Astrocyte (in vitro differentiated cells and primary cell): ENCODE data around the gene PHB1. TPM values are rescaled to one million over a fixed set of nuclear protein-coding genes. Genes with fewer than 3 reads are reported as not detected.
"Not testable (repeated sequence)": the region's sequence is repeated elsewhere in the genome, so short reads cannot be mapped to it uniquely, and the experiment has no call there.

ENCODE experiments used
- DNase-seq: peaks from one replicate; pipeline ENCODE4 v3.0.0-alpha.2; 2010; ENCODE audit warnings: low read depth
- FAIRE-seq: peaks from 2 replicates; lab custom pipeline; 2011; peaks lifted over from hg19 to GRCh38; lab: Jason Lieb, UNC
- H2AFZ ChIP-seq: 2 replicates; pipeline ENCODE4 v1.6.0; 2012; ENCODE audit warnings: low read depth, low read length, inconsistent platforms
- H3K27ac ChIP-seq: 2 replicates; pipeline ENCODE4 v1.5.1; 2011; ENCODE audit warnings: low read depth, low read length, inconsistent platforms
- H3K27me3 ChIP-seq: 2 replicates; pipeline ENCODE4 v1.6.0; 2011; ENCODE audit warnings: low read length, inconsistent platforms; ENCODE audit not compliant: insufficient read depth
- H3K36me3 ChIP-seq: 2 replicates; pipeline ENCODE4 v1.5.1; 2011; ENCODE audit warnings: low read length, inconsistent platforms; ENCODE audit not compliant: insufficient read depth
- H3K4me1 ChIP-seq: 2 replicates; pipeline ENCODE4 v1.5.1; 2011; ENCODE audit warnings: low read length, inconsistent platforms; ENCODE audit not compliant: insufficient read depth
- H3K4me2 ChIP-seq: 2 replicates; pipeline ENCODE4 v1.6.0; 2012; ENCODE audit warnings: low read length, inconsistent platforms
- H3K4me3 ChIP-seq: 2 replicates; pipeline ENCODE4 v1.5.1; 2011; ENCODE audit warnings: low read depth, mild to moderate bottlenecking, low read length, inconsistent platforms; ENCODE audit not compliant: insufficient read depth
- H3K79me2 ChIP-seq: 2 replicates; pipeline ENCODE4 v1.6.0; 2012; ENCODE audit warnings: mild to moderate bottlenecking, low read length, inconsistent platforms; ENCODE audit not compliant: insufficient read depth
- H3K9ac ChIP-seq: 2 replicates; pipeline ENCODE4 v1.6.0; 2012; ENCODE audit warnings: mild to moderate bottlenecking, low read length, inconsistent platforms
- H3K9me3 ChIP-seq: 2 replicates; pipeline ENCODE4 v1.5.1; 2012; ENCODE audit warnings: low read depth, mild to moderate bottlenecking, low read length, inconsistent platforms; ENCODE audit not compliant: insufficient read depth
- H4K20me1 ChIP-seq: 2 replicates; pipeline ENCODE4 v1.6.0; 2012; ENCODE audit warnings: low read length, inconsistent platforms; ENCODE audit not compliant: insufficient read depth
- H3K27ac Mint-ChIP-seq: one replicate; pipeline ENCODE4 v1.8.0; 2021; ENCODE audit warnings: mild to moderate bottlenecking, mixed read lengths; ENCODE audit not compliant: unreplicated experiment
- H3K27me3 Mint-ChIP-seq: one replicate; pipeline ENCODE4 v1.8.0; 2021; ENCODE audit warnings: low read depth, mixed read lengths; ENCODE audit not compliant: unreplicated experiment
- H3K36me3 Mint-ChIP-seq: one replicate; pipeline ENCODE4 v1.8.0; 2021; ENCODE audit warnings: low read depth, mixed read lengths; ENCODE audit not compliant: unreplicated experiment
- H3K4me1 Mint-ChIP-seq: one replicate; pipeline ENCODE4 v1.8.0; 2021; ENCODE audit warnings: low read depth, mixed read lengths; ENCODE audit not compliant: unreplicated experiment
- H3K4me3 Mint-ChIP-seq: one replicate; pipeline ENCODE4 v1.8.0; 2021; ENCODE audit warnings: mild to moderate bottlenecking, moderate library complexity, mixed read lengths; ENCODE audit not compliant: unreplicated experiment
- H3K9me3 Mint-ChIP-seq: one replicate; pipeline ENCODE4 v1.8.0; 2021; ENCODE audit warnings: mild to moderate bottlenecking, mixed read lengths; ENCODE audit not compliant: unreplicated experiment
- EZH2 ChIP-seq: IDR thresholded peaks from 2 replicates; pipeline ENCODE4 v1.6.1; 2012; ENCODE audit warnings: mild to moderate bottlenecking, low read length, inconsistent platforms; ENCODE audit not compliant: insufficient read depth
- total RNA-seq: library from RNA; stranded (reverse); gene quantifications from 2 replicates; pipeline ENCODE4 v1.2.1, GENCODE V29; 2021
- TF ChIP-seq, protein P1 (sequence below): IDR thresholded peaks from 2 replicates; pipeline ENCODE4 v1.5.1; 2011; ENCODE audit warnings: low read depth, mild to moderate bottlenecking, inconsistent platforms, low read length, moderate library complexity; ENCODE audit not compliant: insufficient read depth

The PHB1 gene
- total RNA-seq, 1 donor from 2014 or later = 227 TPM

DNA sequence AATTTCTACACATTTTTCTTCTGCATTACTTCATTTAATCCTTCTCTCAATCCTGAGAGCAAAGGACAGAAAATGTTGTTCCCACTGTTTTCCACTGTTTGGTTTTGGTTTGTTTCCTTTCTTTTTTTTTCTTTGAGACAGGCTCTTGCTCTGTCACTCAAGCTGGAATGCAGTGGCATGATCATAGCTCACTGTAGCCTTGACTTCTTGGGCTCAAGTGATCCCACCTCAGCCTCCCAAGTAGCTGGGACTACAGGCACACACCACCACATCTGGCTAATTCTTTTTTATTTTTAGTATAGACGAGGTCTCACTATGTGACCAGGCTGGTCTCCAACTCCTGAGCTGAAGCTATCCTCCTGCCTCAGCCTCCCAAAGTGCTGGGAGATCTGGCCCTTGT lies 45.6 kb downstream of the PHB1 start:
- Histone ChIP-seq H3K27ac (no peak overlapping the region), H4K20me1 (no peaks in the 10 kb centered on the region), H3K9me3 (no peaks in the 10 kb centered on the region), H3K9ac (no peak overlapping the region), H2AFZ (no peak overlapping the region), H3K4me1 (no peaks in the 10 kb centered on the region), H3K27me3 (no peaks in the 10 kb centered on the region), H3K4me3 (no peak overlapping the region), H3K36me3 (no peaks in the 10 kb centered on the region), H3K4me2 (no peak overlapping the region), H3K79me2 (no peaks in the 10 kb centered on the region)
- no peaks in the 10 kb centered on the region for H3K27me3 Mint-ChIP-seq
- DNase-seq (no peak), FAIRE-seq (no peak)
- peaks cover 3% of the 10 kb centered on the region for H3K36me3 Mint-ChIP-seq
- H3K9me3 Mint-ChIP-seq = no peaks in the 10 kb centered on the region
- no peak overlapping the region for H3K27ac Mint-ChIP-seq
- H3K4me1 Mint-ChIP-seq = no peaks in the 10 kb centered on the region
- no peak for TF ChIP-seq EZH2
- H3K4me3 Mint-ChIP-seq = no peak overlapping the region

DNA sequence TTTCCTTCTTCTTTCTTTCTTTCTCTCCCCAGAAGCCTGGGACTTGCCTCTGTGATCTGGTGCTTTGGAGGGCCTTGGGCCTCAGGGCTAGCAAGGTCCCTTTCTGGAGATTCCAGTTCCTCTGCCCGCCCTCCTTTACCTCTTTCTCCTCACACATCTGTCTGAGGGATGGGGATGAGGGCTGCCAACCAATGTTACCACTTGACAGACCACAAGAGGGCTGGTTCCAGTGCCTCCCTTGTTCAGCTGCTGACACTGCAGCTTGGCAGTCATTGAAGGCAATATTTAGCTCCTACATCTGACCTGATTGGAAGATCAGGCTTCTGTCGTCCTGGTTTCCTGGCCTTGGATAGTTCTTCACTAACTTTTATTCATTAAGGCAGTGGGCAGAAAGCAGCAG lies 49.0 kb downstream of the PHB1 start:
- no peak for FAIRE-seq

DNA sequence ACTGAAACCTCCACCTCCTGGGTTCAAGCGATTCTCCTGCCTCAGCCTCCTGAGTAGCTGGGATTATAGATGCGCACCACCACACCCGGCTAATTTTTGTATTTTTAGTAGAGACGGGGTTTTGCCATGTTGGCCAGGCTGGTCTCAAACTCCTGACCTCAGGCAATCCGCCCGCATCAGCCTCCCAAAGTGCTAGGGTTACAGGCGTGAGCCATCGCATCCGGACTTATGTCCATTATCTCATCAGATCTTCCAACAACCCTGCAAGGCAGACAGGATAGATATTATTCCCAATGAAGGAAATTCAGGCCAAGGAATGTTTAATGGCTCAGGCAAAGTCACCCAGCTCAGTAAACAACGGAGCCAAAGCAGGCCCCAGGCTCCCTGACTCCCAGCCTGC lies 49.6 kb downstream of the PHB1 start:
- H3K27ac Mint-ChIP-seq, H3K27me3 ChIP-seq, H3K9ac ChIP-seq, FAIRE-seq, H3K9me3 Mint-ChIP-seq, H3K4me1 ChIP-seq, H2AFZ ChIP-seq, H3K4me3 Mint-ChIP-seq, H3K4me1 Mint-ChIP-seq, H3K27ac ChIP-seq, H3K27me3 Mint-ChIP-seq, H3K36me3 ChIP-seq, H3K36me3 Mint-ChIP-seq, H3K4me2 ChIP-seq, H3K4me3 ChIP-seq, H3K9me3 ChIP-seq, DNase-seq: not testable (repeated sequence)
- Histone ChIP-seq H4K20me1 (peaks cover 13% of the 10 kb centered on the region), H3K79me2 (peaks cover 12% of the 10 kb centered on the region)

More for the DNA sequence above, 49.0 kb downstream of the PHB1 start:
- Histone ChIP-seq H3K4me2 (no peak overlapping the region), H3K9me3 (no peaks in the 10 kb centered on the region), H3K27me3 (no peaks in the 10 kb centered on the region), H3K9ac (no peak overlapping the region), H3K36me3 (no peaks in the 10 kb centered on the region), H3K27ac (no peak overlapping the region), H4K20me1 (peaks cover 8% of the 10 kb centered on the region), H3K4me3 (no peak overlapping the region), H3K79me2 (peaks cover 6% of the 10 kb centered on the region), H2AFZ (no peak overlapping the region), H3K4me1 (peaks cover 4% of the 10 kb centered on the region)
- peaks cover 3% of the 10 kb centered on the region for H3K36me3 Mint-ChIP-seq
- DNase-seq = no peak
- no peak overlapping the region for H3K4me3 Mint-ChIP-seq
- no peak overlapping the region for H3K27ac Mint-ChIP-seq
- H3K4me1 Mint-ChIP-seq = peaks cover 4% of the 10 kb centered on the region
- H3K27me3 Mint-ChIP-seq = no peaks in the 10 kb centered on the region
- H3K9me3 Mint-ChIP-seq = no peaks in the 10 kb centered on the region
- no peak for TF ChIP-seq EZH2
- TF ChIP-seq, protein P1, sequence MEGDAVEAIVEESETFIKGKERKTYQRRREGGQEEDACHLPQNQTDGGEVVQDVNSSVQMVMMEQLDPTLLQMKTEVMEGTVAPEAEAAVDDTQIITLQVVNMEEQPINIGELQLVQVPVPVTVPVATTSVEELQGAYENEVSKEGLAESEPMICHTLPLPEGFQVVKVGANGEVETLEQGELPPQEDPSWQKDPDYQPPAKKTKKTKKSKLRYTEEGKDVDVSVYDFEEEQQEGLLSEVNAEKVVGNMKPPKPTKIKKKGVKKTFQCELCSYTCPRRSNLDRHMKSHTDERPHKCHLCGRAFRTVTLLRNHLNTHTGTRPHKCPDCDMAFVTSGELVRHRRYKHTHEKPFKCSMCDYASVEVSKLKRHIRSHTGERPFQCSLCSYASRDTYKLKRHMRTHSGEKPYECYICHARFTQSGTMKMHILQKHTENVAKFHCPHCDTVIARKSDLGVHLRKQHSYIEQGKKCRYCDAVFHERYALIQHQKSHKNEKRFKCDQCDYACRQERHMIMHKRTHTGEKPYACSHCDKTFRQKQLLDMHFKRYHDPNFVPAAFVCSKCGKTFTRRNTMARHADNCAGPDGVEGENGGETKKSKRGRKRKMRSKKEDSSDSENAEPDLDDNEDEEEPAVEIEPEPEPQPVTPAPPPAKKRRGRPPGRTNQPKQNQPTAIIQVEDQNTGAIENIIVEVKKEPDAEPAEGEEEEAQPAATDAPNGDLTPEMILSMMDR = no peak
